ENCODE data around the gene TTF2. TPM values are rescaled to one million over a fixed set of nuclear protein-coding genes. Genes with fewer than 3 reads are reported as not detected.
A peak's percentile ranks its signal among the peaks of the same experiment; 100 is the strongest.
"Not testable (repeated sequence)": the region's sequence is repeated elsewhere in the genome, so short reads cannot be mapped to it uniquely, and the experiment has no call there.

The TTF2 gene
- total and polyA plus RNA-seq, 2 experiments from 2014 or later, result 6.5 to 9.8 TPM

DNA sequence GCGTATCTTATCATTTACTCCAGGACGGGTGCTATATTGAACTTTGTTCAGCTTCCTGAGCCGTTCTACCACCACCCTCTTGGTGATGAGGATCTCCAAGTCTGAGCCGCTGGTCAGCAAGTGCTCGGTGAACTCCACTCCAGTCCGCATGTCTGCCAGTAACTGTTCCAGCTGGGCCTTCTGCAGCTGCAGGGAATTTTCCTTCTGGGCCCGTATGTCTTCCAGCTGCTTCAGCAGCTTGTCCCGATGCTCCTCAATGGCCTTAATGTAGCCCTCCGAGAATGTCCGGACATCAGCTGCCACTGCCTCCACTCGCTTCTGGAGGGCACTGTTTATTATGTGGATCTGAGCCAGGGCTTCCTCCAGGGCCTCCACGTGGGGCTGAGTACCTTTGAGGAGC is 58.0 kb downstream of the TTF2 start:
- Histone ChIP-seq H4K20me1 (ENCODE audit: insufficient read depth) (no peaks in the 10 kb centered on the region), H3K27ac (no peak overlapping the region), H3K4me3 (no peak overlapping the region), H3K36me3 (ENCODE audit: low read depth) (no peaks in the 10 kb centered on the region), H2AFZ (no peak overlapping the region), H3K9me3 (ENCODE audit: low read depth) (no peaks in the 10 kb centered on the region), H3K4me2 (ENCODE audit: unreplicated experiment) (no peak overlapping the region), H3K9me2 (ENCODE audit: insufficient read depth) (no peaks in the 10 kb centered on the region), H3K4me1 (ENCODE audit: insufficient read depth) (no peaks in the 10 kb centered on the region), H3K27me3 (replicated peaks; ENCODE audit: insufficient read depth) (no peaks in the 10 kb centered on the region), H3K9ac (no peak overlapping the region), H3K79me2 (ENCODE audit: insufficient read depth) (no peaks in the 10 kb centered on the region), H3F3A (ENCODE audit: insufficient read depth) (no peaks in the 10 kb centered on the region)
- in situ Hi-C loops (cut with MboI), result no loop called here
- TF ChIP-seq EZH2phosphoT487 (IDR thresholded peaks at IDR 0.05; ENCODE audit: insufficient read depth, low read depth) (no peak), EZH2 (IDR thresholded peaks at IDR 0.05; ENCODE audit: insufficient read depth, poor library complexity, severe bottlenecking) (no peak)
- 67 to 78% methylated on average over 12 of the region's 12 CpGs for WGBS, 2 experiments (ENCODE audit: low coverage in 1 of 2, low lambda C conversion rate in 2 of 2, missing lambda C conversion rate in 2 of 2)
- no peak for DNase-seq

DNA sequence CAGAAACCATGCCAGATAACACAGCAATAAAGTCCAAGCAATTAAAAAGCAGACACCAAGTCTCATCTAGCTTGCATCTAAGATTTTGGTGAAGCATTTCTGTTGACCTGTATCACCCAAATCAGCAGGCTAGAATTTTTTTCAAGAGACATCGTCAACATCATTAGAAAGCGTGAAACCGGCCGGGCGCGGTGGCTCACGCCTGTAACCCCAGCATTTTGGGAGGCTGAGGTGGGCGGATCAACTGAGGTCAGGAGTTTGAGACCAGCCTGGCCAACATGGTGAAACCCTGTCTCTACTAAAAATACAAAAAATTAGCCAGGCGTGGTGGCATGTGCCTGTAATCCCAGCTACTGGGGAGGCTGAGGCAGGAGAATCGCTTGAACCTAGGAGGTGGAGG is 59.0 kb downstream of the TTF2 start:
- in situ Hi-C loops (cut with MboI); H3K9me2 ChIP-seq (ENCODE audit: insufficient read depth); DNase-seq; H3K27me3 ChIP-seq (replicated peaks; ENCODE audit: insufficient read depth); H3K9me3 ChIP-seq (ENCODE audit: low read depth); H3K9ac ChIP-seq; H4K20me1 ChIP-seq (ENCODE audit: insufficient read depth); H2AFZ ChIP-seq; H3K79me2 ChIP-seq (ENCODE audit: insufficient read depth); H3K4me1 ChIP-seq (ENCODE audit: insufficient read depth); H3K27ac ChIP-seq; H3K4me2 ChIP-seq (ENCODE audit: unreplicated experiment); H3K36me3 ChIP-seq (ENCODE audit: low read depth); H3K4me3 ChIP-seq; H3F3A ChIP-seq (ENCODE audit: insufficient read depth): not testable (repeated sequence)
- WGBS, 2 experiments (ENCODE audit: low coverage in 1 of 2, low lambda C conversion rate in 2 of 2, missing lambda C conversion rate in 2 of 2), result 94 to 97% methylated on average over 9 to 10 of the region's 10 CpGs

DNA sequence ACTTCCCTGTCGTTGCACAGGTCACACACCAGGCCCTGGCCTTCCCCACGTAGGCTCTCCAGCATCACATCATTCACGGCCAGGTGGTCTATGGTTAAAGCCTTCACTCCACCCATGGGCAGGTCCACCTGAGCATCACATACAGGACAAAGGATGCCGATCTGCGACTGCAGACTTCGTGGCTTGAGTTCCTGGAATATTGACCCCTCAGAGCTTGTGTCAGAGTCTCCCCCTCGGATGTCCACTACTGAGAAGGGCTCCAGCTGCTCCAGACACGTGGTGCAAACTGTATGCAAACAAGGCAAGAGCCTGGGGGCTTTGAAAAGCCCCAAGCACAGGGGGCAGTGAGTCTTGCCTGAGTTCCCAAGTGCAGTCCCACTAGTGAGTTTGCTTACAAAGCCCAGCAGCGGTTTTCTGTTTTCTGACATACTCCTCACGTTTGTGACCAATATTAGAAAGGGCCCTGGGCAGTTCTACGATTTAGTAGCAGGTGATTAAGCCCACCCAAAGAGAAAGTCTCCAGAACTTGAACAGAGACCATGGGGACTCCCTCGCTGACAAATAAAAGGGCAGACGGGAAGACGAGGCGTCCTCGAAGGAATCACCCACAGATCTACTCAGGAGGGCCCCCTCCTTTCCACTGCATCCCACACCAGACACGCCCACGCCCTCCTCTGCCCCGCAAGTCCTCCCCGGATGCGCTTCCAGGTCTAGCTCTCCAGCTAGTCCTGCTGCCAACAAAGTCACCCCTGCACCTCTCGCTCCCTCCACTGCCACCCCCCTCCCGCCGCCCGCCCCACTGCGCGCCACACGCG is 60.9 kb downstream of the TTF2 start:
- Histone ChIP-seq H4K20me1 (ENCODE audit: insufficient read depth) (no peaks in the 10 kb centered on the region), H3K4me3 (peak overlapping the region; percentile 81), H2AFZ (peak overlapping the region; percentile 83), H3K4me1 (ENCODE audit: insufficient read depth) (no peaks in the 10 kb centered on the region), H3K79me2 (ENCODE audit: insufficient read depth) (no peaks in the 10 kb centered on the region), H3K36me3 (ENCODE audit: low read depth) (no peaks in the 10 kb centered on the region), H3K9me2 (ENCODE audit: insufficient read depth) (no peaks in the 10 kb centered on the region), H3K27me3 (replicated peaks; ENCODE audit: insufficient read depth) (no peaks in the 10 kb centered on the region), H3K4me2 (ENCODE audit: unreplicated experiment) (peak overlapping the region; percentile 56), H3K27ac (peak overlapping the region; percentile 76), H3F3A (ENCODE audit: insufficient read depth) (no peaks in the 10 kb centered on the region), H3K9ac (peak overlapping the region; percentile 84), H3K9me3 (ENCODE audit: low read depth) (no peaks in the 10 kb centered on the region)
- TF ChIP-seq EZH2phosphoT487 (IDR thresholded peaks at IDR 0.05; ENCODE audit: insufficient read depth, low read depth) (no peak), EZH2 (IDR thresholded peaks at IDR 0.05; ENCODE audit: insufficient read depth, poor library complexity, severe bottlenecking) (no peak)
- 22 to 29% methylated on average over 21 to 29 of the region's 29 CpGs for WGBS, 2 experiments (ENCODE audit: low coverage in 1 of 2, low lambda C conversion rate in 2 of 2, missing lambda C conversion rate in 2 of 2)
- in situ Hi-C loops (cut with MboI), result loop anchor here (5.0 kb wide), 1 partner anchor 49 kb away; no protein-coding TSS in a partner anchor
- peak; percentile 81 for DNase-seq

DNA sequence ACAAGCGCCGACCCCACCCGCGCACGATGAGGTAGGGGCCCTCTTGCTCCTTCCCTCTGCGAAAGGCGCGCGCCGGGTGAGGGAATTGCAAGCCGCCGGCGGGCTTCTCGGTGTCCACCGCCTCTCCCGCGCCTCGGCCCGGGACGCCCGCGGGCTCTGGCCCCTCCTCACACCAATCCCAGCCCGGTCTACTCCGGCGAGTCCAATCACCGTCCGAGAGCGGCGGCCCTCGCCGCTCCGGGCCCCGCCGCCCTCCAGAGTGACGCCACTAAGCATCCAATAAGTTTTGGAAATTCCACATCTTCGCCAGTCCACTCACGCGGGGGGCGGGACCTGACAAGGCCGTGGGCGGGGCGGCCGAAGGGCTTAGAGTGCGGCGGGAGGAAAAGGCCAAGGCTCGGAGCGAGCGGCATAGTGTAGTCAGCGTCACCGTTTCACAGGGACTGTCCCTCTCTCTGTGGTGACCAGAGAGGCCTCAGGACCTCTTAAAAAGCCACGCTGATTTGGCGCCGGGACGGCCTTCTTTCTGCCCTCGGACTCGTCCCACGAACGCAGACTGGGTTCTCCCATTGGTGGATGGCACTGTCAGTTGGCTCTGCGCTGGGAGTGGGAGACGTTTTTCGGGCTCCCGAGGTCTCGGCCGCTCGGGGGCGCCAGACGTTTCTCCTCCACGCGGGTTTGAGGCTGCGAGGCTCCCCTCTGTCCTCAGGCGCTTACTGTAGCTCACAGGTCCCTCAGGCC is 61.6 kb downstream of the TTF2 start, which contains the start of gene TRIM45:
Gene TRIM45, minus strand, starts transcription at position 161 of the 741 bp plus-strand sequence. CDS start 548 bp downstream, outside the sequence.
- Histone ChIP-seq H3K79me2 (ENCODE audit: insufficient read depth) (no peaks in the 10 kb centered on the region), H3K4me2 (ENCODE audit: unreplicated experiment) (peak within 1 kb of the TSS; percentile 64), H3K9me2 (ENCODE audit: insufficient read depth) (no peaks in the 10 kb centered on the region), H4K20me1 (ENCODE audit: insufficient read depth) (no peaks in the 10 kb centered on the region), H3K9ac (peak within 1 kb of the TSS; percentile 84), H3K36me3 (ENCODE audit: low read depth) (no peaks in the 10 kb centered on the region), H3K9me3 (ENCODE audit: low read depth) (no peaks in the 10 kb centered on the region), H3K4me1 (ENCODE audit: insufficient read depth) (no peaks in the 10 kb centered on the region), H3K27ac (peak within 1 kb of the TSS; percentile 76), H3K4me3 (peak within 1 kb of the TSS; percentile 81), H3K27me3 (replicated peaks; ENCODE audit: insufficient read depth) (no peaks in the 10 kb centered on the region), H3F3A (ENCODE audit: insufficient read depth) (no peaks in the 10 kb centered on the region), H2AFZ (peak within 1 kb of the TSS; percentile 83)
- 1% methylated on average over 68 to 71 of the region's 71 CpGs for WGBS, 2 experiments (ENCODE audit: low coverage in 1 of 2, low lambda C conversion rate in 2 of 2, missing lambda C conversion rate in 2 of 2)
- no peak for TF ChIP-seq EZH2 (IDR thresholded peaks at IDR 0.05; ENCODE audit: insufficient read depth, poor library complexity, severe bottlenecking)
- in situ Hi-C loops (cut with MboI), result loop anchor here (5.0 kb wide), 1 partner anchor 49 kb away; no protein-coding TSS in a partner anchor
- peak; percentile 99 for DNase-seq

Measured in GM23248 (cell line).